Keratinocyte (primary cell): ENCODE results near the gene TRMT61A. TPM values are rescaled to one million over a fixed set of nuclear protein-coding genes. Genes with fewer than 3 reads are reported as not detected.
A peak's percentile ranks its signal among the peaks of the same experiment; 100 is the strongest.

Experiments used
- DNase-seq: peaks from one replicate; pipeline ENCODE4 v3.0.0-alpha.2; 2011; ENCODE audit warnings: low read depth, missing footprints, low spot score
- FAIRE-seq: peaks from 2 replicates; lab custom pipeline; 2011; peaks lifted over from hg19 to GRCh38; lab: Jason Lieb, UNC
- H2AFZ ChIP-seq: 2 replicates; pipeline ENCODE4 v1.6.0; 2012; ENCODE audit warnings: low read length, control low read depth, inconsistent platforms; ENCODE audit not compliant: control insufficient read depth
- H3K27ac ChIP-seq: 2 replicates; pipeline ENCODE4 v1.5.1; 2011; ENCODE audit warnings: low read length; ENCODE audit not compliant: control insufficient read depth, insufficient read depth
- H3K27me3 ChIP-seq: 3 replicates; pipeline ENCODE4 v1.6.0; 2011; ENCODE audit warnings: low read length; ENCODE audit not compliant: control insufficient read depth, insufficient read depth; ENCODE audit errors: extremely low read depth
- H3K36me3 ChIP-seq, 2 experiments: 2 replicates in 1 of 2; 3 replicates in 1 of 2; pipeline ENCODE4 v1.5.1; 2011; ENCODE audit warnings: low read length in 2 of 2, mild to moderate bottlenecking in 1 of 2; ENCODE audit not compliant: control insufficient read depth in 2 of 2, insufficient read depth in 2 of 2; ENCODE audit errors: extremely low read depth in 1 of 2
- H3K4me1 ChIP-seq: 3 replicates; pipeline ENCODE4 v1.5.1; 2011; ENCODE audit warnings: low read length; ENCODE audit not compliant: control insufficient read depth, insufficient read depth; ENCODE audit errors: extremely low read depth
- H3K4me2 ChIP-seq: 3 replicates; pipeline ENCODE4 v1.6.0; 2011; ENCODE audit warnings: low read depth, low read length; ENCODE audit not compliant: control insufficient read depth, insufficient read depth; ENCODE audit errors: extremely low read depth
- H3K4me3 ChIP-seq, 3 experiments: fragments of 200-600 bp in 1 of 3; sonication (generic) in 1 of 3; 2 replicates in 2 of 3; 3 replicates in 1 of 3; pipeline ENCODE4 v1.5.1; 2011 to 2016; ENCODE audit warnings: low read length in 3 of 3, mild to moderate bottlenecking in 3 of 3, control low read depth in 2 of 3, inconsistent platforms in 1 of 3, low read depth in 1 of 3, mixed read lengths in 1 of 3, mixed run types in 1 of 3, moderate library complexity in 1 of 3; ENCODE audit not compliant: control insufficient read depth in 2 of 3, insufficient read depth in 2 of 3; ENCODE audit errors: extremely low read depth in 1 of 3
- H3K79me2 ChIP-seq: 2 replicates; pipeline ENCODE4 v1.6.0; 2012; ENCODE audit warnings: low read length; ENCODE audit not compliant: control insufficient read depth, insufficient read depth
- H3K9ac ChIP-seq: 3 replicates; pipeline ENCODE4 v1.6.0; 2011; ENCODE audit warnings: low read length; ENCODE audit not compliant: control insufficient read depth, insufficient read depth; ENCODE audit errors: extremely low read depth
- H3K9me1 ChIP-seq: 3 replicates; pipeline ENCODE4 v1.6.0; 2011; ENCODE audit warnings: low read length; ENCODE audit not compliant: control insufficient read depth, insufficient read depth; ENCODE audit errors: extremely low read depth
- H3K9me3 ChIP-seq: 2 replicates; pipeline ENCODE4 v1.5.1; 2012; ENCODE audit warnings: low read depth, low read length; ENCODE audit not compliant: control insufficient read depth
- H4K20me1 ChIP-seq: 3 replicates; pipeline ENCODE4 v1.6.0; 2011; ENCODE audit warnings: low read length; ENCODE audit not compliant: control insufficient read depth, insufficient read depth; ENCODE audit errors: extremely low read depth
- EZH2 ChIP-seq: IDR thresholded peaks from one replicate; pipeline ENCODE4 v1.6.1; 2012; ENCODE audit warnings: inconsistent platforms, mild to moderate bottlenecking, low read length, moderate library complexity
- dilution Hi-C: fragments of 300-500 bp; cut with MboI; formaldehyde crosslinking; loops from one replicate; pipeline ENCODE4 v1.7.0; 2020; ENCODE audit warnings: low sequenced_read_pairs; ENCODE audit not compliant: extremely low pct_ligation_motif_present
- polyA plus RNA-seq, 5 experiments: library from polyadenylated mRNA; depleted of rRNA in 3 of 5; stranded (reverse) in 3 of 5; stranded (forward) in 1 of 5; unstranded in 1 of 5; fragments of >200 nt; gene quantifications; 1 replicate in 1 of 5; 2 replicates in 3 of 5; 3 replicates in 1 of 5; pipeline versions ENCODE4 v1.2.1 to v1.2.3, GENCODE V29; 2011 to 2012; ENCODE audit warnings: missing spikeins in 2 of 5, low read depth in 1 of 5, low replicate concordance in 1 of 5
- TF ChIP-seq, protein P1 (sequence below), 3 experiments: IDR thresholded peaks in 1 of 3; conservative IDR thresholded peaks in 1 of 3; optimal IDR thresholded peaks in 1 of 3; 2 replicates in 2 of 3; 3 replicates in 1 of 3; pipeline versions ENCODE3 to v1.5.1; 2011; ENCODE audit warnings: low read length in 3 of 3, mild to moderate bottlenecking in 3 of 3, moderate library complexity in 2 of 3, control low read depth in 1 of 3, inconsistent platforms in 1 of 3; ENCODE audit not compliant: insufficient read depth in 2 of 3; ENCODE audit errors: extremely low read depth in 1 of 3

Gene TRMT61A
- polyA plus RNA-seq, 1 donor (not counting 4 experiments of a cell fraction or from before 2014, with no cell fraction given) = 4.4 TPM

GRCh38 chr14:103500148-103500990 is 28.6 kb upstream of the TRMT61A start:
- Histone ChIP-seq H3K9ac (no peak overlapping the region), H3K4me3 (no peak overlapping the region), H3K36me3 (peaks cover 44 to 58% of the 10 kb centered on the region in 2 experiments), H3K4me1 (peaks cover 8% of the 10 kb centered on the region), H4K20me1 (peaks cover 12% of the 10 kb centered on the region), H2AFZ (no peak overlapping the region), H3K9me3 (no peaks in the 10 kb centered on the region), H3K4me2 (no peak overlapping the region), H3K27ac (no peak overlapping the region), H3K27me3 (no peaks in the 10 kb centered on the region), H3K9me1 (no peaks in the 10 kb centered on the region), H3K79me2 (peaks cover 16% of the 10 kb centered on the region)
- no peak for TF ChIP-seq EZH2
- TF ChIP-seq, protein P1, sequence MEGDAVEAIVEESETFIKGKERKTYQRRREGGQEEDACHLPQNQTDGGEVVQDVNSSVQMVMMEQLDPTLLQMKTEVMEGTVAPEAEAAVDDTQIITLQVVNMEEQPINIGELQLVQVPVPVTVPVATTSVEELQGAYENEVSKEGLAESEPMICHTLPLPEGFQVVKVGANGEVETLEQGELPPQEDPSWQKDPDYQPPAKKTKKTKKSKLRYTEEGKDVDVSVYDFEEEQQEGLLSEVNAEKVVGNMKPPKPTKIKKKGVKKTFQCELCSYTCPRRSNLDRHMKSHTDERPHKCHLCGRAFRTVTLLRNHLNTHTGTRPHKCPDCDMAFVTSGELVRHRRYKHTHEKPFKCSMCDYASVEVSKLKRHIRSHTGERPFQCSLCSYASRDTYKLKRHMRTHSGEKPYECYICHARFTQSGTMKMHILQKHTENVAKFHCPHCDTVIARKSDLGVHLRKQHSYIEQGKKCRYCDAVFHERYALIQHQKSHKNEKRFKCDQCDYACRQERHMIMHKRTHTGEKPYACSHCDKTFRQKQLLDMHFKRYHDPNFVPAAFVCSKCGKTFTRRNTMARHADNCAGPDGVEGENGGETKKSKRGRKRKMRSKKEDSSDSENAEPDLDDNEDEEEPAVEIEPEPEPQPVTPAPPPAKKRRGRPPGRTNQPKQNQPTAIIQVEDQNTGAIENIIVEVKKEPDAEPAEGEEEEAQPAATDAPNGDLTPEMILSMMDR (optimal IDR thresholded peaks at IDR 0.05 in 1 of 3, IDR thresholded peaks at IDR 0.05 in 1 of 3, conservative IDR thresholded peaks at IDR 0.05 in 1 of 3; ENCODE audit: extremely low read depth in 1 of 3, insufficient read depth in 2 of 3, low read length in 3 of 3) = peak; percentile 94 to 98 (median 95)
- dilution Hi-C loops = no loop called here
- FAIRE-seq = peak; percentile 44
- DNase-seq = no peak

DNA sequence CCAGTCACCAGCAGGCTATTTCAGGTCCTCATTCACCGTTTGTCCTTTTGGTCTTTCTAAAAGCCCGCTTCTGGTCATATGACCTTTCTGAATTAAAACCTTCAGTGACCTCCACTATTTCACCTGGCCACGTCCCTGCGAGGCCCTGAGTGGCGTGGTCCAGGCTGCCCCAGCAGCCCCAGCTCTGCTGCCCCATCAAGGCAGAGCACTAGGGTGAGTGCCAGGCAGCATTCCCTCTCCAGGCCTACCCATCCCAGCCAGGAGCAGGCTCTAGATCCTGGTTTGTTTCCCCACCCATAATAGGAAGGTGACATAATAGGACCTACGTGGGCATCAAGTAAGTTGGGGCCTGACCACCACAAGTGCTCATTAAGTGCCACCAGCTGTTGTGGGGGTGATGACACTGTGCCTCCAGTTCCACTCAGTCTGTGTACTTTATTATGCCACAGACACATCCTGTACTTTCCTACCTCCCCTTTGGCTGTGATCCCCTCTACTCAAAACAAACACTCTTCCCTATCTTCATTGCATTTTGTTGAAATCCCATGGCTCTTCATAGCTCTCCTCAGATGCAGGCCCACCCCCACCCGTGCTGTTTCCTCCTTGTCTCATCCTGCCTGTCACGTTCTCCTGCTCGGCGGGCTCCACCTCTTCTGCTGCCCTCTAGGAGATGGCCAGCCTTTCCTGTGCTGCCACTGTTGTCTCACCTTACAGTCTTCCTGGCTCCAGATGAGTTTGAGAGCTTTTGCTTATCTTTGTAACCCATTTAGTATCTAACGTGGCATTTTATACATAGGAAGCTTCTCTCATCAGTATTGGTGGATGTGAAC is 27.7 kb upstream of the TRMT61A start:
- H3K27ac ChIP-seq = no peak overlapping the region
- peaks cover 45 to 64% of the 10 kb centered on the region in 2 experiments for H3K36me3 ChIP-seq

More for the DNA sequence above, 27.7 kb upstream of the TRMT61A start:
- H3K79me2 ChIP-seq = peaks cover 16% of the 10 kb centered on the region
- no peaks in the 10 kb centered on the region for H3K27me3 ChIP-seq
- H3K9me3 ChIP-seq = no peaks in the 10 kb centered on the region
- no peak for FAIRE-seq
- dilution Hi-C loops = no loop called here
- no peak overlapping the region for H3K4me3 ChIP-seq
- H3K4me2 ChIP-seq = no peak overlapping the region
- H4K20me1 ChIP-seq = peaks cover 12% of the 10 kb centered on the region
- H3K9me1 ChIP-seq = no peaks in the 10 kb centered on the region
- no peak for TF ChIP-seq EZH2
- no peak overlapping the region for H2AFZ ChIP-seq
- H3K9ac ChIP-seq = no peak overlapping the region
- H3K4me1 ChIP-seq = peaks cover 5% of the 10 kb centered on the region
- no peak for DNase-seq
